ENCODE data around the gene GRWD1.

GRWD1 gene

DNA sequence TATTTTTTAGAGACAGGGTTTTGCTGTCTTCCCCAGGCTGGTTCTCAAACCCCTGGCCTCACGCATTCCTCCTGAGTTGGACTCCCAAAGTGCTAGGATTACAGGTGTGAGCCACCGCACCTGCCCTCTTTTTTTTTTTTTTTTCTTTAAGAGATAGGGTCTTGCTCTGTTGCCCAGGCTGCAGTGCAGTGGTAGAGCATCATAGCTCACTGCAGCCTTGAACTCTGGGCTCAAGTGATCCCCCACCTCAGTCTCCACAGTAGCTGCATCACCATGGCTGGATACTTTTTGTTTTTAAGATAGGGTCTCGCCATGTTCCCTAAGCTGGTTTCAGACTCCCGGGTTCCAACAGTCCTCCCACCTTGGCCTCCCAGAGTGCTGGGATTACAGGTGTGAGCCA, 11.1 kb downstream of the GRWD1 start:
- no peak for DNase-seq (ENCODE audit: low spot score)

DNA sequence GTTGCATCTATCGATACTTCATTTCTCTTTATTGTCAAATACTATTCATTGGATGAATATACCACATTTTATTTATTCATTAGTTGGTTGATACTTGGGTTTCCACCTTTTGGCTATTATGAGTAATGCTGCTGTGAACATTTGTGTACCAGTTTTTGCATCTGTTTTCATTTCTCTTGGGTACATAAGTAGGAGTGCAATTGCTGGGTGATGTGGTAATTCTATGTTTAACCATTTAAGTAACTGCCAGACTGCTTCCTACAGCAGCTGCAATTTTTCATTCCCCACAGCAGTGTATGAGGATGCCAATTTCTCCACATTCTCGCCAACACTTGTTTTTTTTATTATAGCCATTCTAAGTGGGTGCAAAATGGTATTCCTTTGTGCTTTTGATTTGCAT, 12.2 kb downstream of the GRWD1 start:
- no peak for DNase-seq (ENCODE audit: low spot score)

DNA sequence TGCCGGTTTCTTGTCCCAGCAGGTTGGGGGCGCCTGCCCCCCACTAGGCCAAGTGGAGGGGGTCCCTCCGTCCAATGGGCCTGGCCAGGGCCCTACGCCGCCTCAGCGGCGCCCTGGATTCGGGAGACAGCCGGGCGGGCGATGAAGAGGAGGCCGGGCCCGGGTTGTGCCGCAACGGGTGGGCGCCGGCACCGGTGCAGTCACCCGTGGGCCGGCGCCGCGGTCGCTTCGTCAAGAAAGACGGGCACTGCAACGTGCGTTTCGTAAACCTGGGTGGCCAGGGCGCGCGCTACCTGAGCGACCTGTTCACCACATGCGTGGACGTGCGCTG, 15.8 kb downstream of the GRWD1 start:
- no peak for DNase-seq (ENCODE audit: low spot score)

DNA sequence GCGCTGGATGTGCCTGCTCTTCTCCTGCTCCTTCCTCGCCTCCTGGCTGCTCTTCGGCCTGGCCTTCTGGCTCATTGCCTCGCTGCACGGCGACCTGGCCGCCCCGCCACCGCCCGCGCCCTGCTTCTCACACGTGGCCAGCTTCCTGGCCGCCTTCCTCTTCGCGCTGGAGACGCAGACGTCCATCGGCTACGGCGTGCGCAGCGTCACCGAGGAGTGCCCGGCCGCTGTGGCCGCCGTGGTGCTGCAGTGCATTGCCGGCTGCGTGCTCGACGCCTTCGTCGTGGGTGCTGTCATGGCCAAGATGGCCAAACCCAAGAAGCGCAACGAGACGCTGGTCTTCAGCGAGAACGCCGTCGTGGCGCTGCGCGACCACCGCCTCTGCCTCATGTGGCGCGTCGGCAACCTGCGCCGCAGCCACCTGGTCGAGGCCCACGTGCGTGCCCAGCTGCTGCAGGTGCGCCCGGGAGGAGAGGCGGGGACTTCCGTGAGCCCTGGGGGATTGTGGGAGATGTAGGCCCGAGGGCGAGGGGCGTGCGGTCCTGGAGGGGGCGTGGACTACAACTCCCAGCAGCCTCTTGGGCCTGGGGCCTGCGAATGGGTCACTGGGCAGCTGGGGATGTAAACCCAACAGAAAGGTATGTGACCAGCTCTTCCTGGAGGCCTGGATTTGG, 16.3 kb downstream of the GRWD1 start:
- peak; percentile 45 for DNase-seq (ENCODE audit: low spot score)

DNA sequence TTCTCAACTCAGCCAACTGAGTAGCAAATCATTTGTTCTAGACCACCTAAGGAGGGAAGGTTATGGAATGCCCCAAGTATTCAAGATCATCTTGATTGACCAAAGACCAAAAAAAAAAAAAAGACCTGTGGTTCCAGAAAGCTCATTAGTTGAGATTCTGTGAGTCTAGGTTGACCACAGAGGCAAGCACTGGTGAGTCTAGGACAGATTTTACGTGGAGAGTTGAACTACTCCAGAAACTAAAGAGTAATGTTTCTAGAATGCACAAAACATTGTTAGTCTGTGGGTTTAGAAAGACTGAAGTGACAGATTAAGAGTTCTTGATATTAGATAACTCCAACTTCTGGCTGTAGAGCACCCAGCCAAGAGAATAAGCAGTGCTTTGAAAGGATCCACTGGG, 19.4 kb downstream of the GRWD1 start:
- no peak for DNase-seq (ENCODE audit: low spot score)

DNA sequence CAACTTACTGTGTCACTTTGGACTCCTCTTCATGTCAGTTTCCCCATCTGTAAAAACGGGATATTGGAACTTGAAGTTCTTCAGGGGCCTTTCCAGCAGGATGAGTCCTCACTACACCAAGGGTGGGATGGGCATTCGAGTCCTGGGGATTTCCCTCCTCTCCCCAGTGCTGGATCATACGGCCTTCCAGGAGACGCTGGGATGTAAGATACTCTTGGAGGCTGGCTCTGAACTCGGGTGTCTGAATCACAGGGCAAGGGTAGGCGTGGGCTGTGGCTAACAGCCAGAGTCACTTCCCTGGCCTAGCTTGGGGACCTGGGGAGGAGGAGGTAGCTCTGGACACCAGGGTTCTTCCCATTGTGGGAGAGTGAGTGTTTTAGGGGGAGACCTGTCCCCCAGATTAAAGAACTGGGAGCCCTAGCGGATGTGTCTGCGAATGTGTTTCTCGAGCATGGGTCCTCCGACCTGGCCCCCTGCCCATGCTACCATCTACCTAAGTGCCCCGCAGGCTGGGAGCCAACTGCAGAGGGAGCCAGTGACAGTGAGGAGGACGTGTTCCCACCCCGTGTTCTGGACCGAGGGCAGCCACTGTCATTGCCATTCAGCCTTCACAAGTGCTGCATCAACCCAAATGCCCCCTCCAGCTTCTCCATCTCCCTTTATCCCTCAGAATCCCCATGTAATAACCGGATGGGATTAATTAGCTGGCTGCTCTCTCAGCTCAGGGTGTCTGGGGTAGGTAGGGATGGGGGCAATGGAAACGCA, 21.0 kb downstream of the GRWD1 start:
- no peak for DNase-seq (ENCODE audit: low spot score)

DNA sequence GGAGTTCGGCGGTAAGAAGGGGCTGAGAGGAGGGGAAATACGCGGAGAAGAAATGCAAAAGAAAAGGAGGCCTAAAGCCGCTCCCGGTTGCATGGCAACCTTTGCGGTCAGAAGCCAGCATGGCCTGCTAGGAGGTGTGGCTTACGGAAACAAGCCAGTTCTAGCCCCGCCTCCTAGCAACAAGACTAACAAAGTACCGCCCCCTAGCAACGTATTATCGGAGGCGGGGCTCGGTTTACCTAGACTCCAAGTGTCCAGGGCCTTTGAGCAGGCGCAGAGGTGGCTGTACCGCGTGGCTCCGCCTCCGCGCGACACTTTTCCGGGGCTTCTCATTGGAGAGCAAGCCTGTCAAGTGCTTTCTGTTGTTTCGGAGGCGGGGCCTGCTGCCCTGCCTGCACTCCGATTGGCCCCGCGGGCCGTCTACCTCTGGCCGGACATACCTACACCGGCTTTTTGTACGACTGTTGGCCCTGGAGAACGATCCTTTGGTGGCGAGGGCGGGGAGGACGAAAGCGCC, 23.0 kb downstream of the GRWD1 start:
- peak; percentile 100 for DNase-seq (ENCODE audit: low spot score)

DNA sequence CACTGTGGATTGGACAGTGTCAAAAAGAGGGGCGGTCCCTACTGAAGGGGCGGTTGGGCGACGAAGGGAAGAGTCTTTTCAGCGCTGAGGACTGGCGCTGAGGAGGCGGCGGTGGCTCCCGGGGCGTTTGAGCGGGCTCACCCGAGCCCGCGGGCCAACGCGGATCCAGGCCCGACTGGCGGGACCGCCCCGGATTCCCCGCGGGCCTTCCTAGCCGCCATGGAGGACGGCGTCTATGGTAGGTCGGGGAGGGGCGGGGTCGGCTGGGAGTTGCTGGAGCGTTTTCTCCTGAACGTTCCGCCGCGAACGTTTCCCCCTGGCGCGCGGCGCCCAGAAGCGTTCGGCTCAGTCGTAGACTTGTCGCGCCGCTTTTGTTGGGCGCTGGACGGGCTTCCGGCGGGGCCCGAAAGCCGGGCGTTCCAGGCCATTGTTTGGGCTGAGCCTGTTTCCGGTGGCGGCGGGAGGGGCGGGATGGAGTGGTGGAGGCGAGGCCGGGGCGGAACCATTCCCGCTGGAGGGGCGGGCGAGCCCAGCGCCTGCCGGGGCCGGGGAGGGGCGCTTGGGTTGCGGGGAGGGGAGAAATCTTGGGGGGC, 23.6 kb downstream of the GRWD1 start, which contains the start of gene CYTH2:
Gene CYTH2 (plus strand): TSS at position 81 of the 593 bp plus-strand sequence. CDS start 139 bp downstream, at position 220.
- DNase-seq (ENCODE audit: low spot score): no peak

DNA sequence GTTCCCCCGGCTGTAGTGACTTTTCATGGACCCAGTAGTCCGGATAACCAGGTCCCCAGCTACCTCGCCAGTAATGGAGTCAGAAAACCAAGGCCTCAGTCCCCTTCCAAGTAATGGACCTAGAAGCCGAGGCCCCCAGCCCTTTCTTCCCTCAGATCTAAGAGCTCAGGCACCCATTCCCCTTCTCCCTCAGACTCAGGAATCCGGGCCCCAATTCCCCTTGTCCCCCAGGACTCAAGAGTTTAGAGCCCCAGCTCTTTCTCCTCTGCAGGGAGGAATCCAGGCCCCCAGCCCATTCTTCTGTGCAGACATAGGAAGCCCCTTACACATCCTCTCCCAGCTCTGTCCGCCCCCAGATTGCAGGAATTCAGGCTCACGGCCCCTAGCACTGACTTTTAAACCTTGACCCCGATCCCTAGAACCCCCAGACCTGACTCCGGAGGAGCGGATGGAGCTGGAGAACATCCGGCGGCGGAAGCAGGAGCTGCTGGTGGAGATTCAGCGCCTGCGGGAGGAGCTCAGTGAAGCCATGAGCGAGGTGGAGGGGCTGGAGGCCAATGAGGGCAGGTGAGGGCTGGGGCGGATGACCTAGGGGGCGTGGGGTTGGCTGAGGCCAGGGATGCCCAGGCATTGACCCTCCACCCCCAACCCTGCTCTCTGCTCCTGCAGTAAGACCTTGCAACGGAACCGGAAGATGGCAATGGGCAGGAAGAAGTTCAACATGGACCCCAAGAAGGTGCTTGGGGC, 24.3 kb downstream of the GRWD1 start:
- no peak for DNase-seq (ENCODE audit: low spot score)

DNA sequence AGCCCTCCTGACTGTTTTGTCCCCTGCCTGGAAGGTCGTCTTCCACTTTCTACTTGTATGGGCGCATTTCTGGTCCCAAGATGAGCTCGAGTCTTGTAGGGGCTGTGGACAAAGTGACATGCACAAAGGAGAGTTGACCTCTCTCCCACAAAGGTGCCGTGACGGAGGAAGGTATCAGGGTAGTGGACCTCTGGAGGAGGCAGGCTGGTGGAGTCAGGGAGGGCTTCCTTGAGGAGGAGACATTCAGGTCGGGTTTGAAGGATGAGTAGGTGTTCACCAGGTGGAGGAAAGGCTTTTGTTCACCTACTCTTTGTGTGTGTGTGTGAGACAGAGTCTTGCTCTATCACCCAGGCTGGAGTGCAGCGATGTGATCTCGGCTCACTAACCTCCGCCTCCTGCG, 25.1 kb downstream of the GRWD1 start:
- no peak for DNase-seq (ENCODE audit: low spot score)

DNA sequence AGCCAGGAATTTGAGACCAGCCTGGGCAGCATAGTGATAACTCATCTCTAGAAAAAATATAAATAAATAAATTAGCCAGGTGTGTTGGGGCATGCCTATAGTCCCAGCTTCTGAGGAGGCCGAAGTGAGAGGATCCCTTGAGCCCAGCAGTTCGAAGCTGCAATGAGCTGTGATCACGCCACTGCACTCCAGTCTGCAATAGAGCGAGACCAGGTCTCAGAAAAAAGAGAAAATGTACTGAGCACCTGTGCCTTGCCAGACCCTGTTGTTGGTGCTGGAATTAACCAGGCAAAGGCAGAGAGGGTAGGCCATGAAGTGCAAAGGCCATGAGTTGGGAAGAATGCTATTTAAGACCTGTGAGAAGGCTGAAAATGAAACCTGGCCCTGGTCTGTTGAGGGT, 26.1 kb downstream of the GRWD1 start:
- no peak for DNase-seq (ENCODE audit: low spot score)

DNA sequence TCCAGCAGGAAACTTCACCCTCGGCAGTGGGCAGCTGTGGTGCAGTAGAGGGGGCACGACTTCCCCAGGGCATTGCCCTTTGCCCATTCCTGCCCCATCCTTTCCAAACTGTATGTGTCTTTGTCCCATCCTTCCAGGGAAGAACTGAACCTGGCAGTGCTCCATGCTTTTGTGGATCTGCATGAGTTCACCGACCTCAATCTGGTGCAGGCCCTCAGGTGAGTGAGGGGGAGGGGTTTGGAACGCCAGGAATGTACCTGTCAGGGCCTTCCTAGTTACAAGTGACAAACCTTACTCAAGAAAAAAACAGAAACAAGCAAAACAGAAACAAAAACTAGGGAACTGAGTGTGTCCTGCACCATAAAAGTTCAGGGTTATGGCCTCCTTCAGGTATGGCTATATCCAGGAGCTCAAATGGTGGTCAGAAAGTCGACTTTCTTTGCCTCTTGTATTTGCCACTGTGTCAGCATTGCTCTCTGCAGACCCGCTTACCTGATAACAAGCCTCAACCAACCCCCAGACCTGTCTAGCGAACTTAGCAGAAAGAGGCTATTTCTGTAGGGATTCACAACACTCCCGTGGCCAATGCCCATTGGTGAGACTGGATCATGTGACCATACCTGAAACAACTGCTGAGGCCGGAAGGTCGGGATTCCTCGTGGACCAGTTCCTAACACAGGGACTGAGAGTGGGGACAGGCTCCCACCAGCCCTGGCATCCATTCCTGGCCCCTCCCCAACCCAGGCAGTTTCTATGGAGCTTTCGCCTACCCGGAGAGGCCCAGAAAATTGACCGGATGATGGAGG, 27.6 kb downstream of the GRWD1 start:
- no peak for DNase-seq (ENCODE audit: low spot score)

DNA sequence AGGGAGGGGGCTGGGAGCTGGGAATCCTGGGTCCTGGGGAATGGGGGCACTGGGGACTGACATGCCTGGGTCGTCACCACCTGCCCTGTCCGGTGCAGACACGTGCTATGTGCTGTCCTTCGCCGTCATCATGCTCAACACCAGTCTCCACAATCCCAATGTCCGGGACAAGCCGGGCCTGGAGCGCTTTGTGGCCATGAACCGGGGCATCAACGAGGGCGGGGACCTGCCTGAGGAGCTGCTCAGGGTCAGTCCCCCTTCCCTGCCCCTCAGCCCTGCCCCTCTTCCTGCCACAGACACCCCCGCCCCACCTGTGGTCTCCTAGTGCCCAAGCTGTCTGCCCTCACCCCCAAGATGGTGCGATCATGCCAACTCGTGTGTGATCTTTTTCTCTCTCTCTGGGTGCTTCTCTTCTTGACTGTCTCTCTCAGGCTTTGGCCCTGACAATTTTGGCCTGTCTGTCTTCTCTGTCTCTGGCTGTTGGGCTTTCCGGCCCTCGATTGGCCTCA, 28.4 kb downstream of the GRWD1 start:
- DNase-seq (ENCODE audit: low spot score): no peak

DNA sequence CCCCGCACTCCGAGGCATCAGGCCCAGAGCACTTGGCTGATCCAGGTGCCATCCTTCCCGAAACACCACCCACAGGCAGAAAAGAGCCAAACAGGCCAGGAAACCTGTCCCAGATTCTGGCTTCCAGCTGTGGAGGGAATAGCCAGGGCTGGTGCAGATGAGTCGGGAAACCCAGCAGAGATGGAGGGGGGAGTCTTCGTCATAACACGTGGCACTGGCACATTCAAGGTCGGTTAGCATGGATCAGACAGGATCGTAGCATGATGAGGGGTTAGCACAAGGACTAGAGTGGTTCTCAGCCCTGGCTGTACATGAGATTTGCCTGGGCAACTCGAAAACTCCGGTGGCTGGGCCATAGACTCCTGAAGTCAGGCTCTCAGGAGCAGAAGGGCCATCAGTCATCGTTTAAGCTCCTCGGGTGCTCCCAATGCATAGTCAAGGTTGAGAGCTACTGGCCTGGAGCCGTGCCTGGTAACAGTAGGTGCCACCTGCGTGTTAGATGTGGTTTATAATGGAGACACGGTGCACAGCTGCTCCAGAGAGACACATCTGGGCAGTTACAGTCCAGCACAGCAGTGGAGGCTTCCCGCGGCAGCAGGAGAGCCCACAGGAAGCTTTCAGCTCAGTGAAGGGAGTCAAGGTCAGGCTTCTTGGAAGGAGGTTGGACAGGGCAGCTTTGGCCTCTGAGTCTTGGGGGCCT, 29.7 kb downstream of the GRWD1 start:
- DNase-seq (ENCODE audit: low spot score): no peak

DNA sequence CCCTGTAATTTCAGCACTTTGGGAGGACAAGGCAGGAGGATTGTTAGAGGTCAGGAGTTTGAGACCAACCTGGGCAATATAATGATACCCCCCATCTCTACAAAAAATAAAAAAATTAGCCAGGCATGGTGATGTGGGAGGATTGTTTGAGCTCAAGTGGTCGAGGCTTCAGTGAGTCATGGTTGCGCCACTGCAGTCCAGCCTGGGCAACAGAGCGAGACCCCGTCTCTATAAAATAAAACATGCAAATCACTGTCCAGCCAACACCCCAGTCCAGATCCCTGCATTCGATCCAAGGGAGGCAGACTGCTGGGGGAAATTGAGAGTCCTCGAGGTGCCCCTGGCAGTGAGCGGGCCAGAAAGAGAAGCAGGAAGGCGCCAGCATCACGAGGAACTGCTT, 30.4 kb downstream of the GRWD1 start:
- no peak for DNase-seq (ENCODE audit: low spot score)

DNA sequence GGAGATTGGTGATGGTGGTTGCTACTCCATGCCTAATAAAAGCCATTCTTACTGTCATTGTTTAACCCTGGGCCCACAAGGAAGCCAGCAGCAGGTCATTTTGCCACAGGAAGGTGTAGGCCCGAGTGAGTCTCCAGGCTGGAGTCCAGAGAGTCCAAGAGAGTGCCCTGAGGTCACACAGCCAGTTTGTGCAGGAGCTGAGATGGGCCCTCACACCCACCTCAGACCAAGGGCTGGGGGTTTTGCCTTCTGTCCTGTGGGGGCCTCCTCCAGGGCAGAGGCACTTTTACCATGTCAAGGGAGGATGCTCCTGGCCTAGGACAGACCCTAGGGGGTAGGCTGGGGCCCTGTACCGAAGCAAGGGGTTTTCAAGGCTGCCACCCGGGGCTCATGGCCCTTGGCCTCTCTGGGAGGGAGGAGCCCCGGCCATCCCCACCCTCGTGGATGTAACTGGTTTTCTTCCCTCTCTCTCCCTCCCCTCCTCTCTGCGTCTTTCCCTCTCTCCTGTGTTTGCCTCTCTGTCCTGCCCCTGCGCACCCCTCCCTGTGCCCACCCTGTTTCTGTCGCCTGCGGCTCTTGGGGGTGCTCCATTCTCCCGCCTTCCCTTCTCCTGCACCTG, 31.4 kb downstream of the GRWD1 start:
- DNase-seq (ENCODE audit: low spot score): no peak

DNA sequence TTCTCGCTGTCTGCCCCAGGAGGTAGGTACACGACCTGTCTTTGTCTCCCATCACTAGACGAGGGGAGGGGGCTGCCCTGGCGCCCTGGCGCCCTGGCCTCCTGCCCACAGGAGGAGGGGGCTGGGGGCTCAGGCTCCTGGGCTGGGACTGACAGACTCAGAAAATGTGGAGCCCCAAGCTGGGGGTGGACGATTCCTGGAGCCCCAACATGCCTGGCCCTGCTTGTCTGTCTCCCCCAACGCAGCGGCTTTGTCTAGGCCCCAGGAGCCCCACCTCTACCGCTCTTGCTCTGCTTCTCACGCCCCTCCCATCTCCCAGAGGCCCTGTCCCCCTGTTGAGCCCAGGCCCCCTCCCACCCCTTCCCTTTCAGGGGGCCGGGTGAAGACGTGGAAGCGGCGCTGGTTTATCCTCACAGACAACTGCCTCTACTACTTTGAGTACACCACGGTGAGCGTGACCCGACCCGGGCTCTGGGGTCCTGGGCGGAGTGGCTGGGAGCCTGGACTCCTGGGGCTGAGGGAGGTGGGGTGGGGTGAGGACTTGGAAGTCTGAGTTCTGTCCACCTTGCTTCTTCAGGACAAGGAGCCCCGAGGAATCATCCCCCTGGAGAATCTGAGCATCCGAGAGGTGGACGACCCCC, 32.0 kb downstream of the GRWD1 start:
- DNase-seq (ENCODE audit: low spot score): no peak

DNA sequence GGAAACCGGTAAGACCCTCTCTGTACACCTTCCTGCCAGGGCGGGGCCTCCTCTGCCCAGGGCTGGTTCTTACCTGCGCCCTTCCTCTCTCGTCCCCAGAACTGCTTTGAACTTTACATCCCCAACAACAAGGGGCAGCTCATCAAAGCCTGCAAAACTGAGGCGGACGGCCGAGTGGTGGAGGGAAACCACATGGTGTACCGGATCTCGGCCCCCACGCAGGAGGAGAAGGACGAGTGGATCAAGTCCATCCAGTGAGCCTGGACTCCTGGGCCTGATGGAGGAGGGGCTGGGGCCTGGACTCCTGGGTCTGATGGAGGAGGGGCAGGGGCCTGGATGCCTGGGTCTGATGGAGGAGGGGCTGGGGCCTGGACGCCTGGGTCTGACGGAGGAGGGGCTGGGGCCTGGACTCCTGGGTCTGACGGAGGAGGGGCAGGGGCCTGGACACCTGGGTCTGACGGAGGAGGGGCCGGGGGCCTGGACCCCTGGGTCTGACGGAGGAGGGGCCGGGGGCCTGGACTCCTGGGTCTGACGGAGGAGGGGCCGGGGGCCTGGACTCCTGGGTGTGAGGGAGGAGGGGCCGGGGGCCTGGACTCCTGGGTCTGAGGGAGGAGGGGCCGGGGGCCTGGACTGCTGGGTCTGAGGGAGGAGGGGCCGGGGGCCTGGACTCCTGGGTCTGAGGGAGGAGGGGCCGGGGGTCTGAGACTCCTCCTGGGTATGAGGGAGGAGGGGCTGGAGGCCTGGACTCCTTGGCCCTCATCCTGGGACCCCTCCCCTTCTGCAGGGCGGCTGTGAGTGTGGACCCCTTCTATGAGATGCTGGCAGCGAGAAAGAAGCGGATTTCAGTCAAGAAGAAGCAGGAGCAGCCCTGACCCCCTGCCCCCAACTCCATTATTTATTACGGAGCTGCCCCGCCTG, 32.8 kb downstream of the GRWD1 start:
- DNase-seq (ENCODE audit: low spot score): no peak

DNA sequence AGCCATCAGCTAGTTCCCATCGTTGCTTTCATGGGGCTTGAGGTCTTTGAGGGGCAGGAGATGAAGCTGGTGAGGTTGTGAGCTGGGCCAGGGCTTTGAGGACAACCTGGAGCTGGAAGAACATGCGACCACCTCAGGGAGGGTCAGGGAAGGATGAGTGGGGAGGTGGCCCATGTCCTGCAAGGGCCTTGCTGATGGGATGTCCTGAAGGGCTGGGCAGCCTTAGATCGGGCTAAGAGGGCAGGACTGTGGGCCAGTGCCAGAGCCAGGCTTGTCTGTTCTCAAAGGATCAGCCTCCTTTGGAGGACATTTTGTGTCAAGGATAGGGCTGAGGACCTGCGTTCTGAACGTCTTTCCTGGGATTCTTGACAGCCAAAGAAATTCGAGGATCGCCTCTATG, 33.9 kb downstream of the GRWD1 start:
- DNase-seq (ENCODE audit: low spot score): no peak
